GM12892 (cell line): Measurements from ENCODE around the gene CUL7.
"Not testable (repeated sequence)": the region's sequence is repeated elsewhere in the genome, so short reads cannot be mapped to it uniquely, and the experiment has no call there.

Source experiments
- DNase-seq: peaks from one replicate; pipeline ENCODE4 v3.0.0; 2011; ENCODE audit not compliant: insufficient read length
- FAIRE-seq: peaks from 2 replicates; lab custom pipeline; 2011; peaks lifted over from hg19 to GRCh38; lab: Jason Lieb, UNC
- POLR2A ChIP-seq: IDR thresholded peaks from 2 replicates; pipeline ENCODE4 v1.6.1; 2011; ENCODE audit warnings: low read depth, low read length, control low read depth
- POLR2AphosphoS5 ChIP-seq: IDR thresholded peaks from 2 replicates; pipeline ENCODE4 v1.6.1; 2011; ENCODE audit warnings: low read depth, low read length, control low read depth
- TAF1 ChIP-seq: IDR thresholded peaks from 2 replicates; pipeline ENCODE4 v1.6.1; 2011; ENCODE audit warnings: low read depth, mild to moderate bottlenecking, control low read depth, low read length, borderline replicate concordance

The CUL7 gene

GRCh38 chr6:43007126-43007525 is 46.5 kb downstream of the CUL7 start:
- FAIRE-seq (no peak), DNase-seq (no peak)
- TF ChIP-seq POLR2AphosphoS5, result no peak
- TF ChIP-seq POLR2A, result no peak
- TF ChIP-seq TAF1, result no peak

DNA sequence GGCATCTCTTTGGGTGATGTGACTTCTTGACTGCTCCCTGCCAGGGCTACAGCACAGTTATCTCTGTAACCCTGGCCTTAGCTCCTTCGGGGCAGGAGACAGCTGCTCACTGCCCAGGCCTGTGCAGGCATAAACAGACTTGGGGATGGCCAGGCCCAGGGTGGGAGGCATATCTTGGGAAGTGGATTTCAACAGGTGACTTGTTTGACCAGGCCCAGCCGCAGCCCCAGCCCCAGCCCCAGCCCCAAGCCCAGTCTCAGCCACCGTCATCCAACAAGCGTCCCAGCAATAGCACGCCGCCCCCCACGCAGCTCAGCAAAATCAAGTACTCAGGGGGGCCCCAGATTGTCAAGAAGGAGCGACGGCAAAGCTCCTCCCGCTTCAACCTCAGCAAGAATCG is 47.4 kb downstream of the CUL7 start:
- DNase-seq, result no peak
- no peak for TF ChIP-seq TAF1
- TF ChIP-seq POLR2A, result no peak
- no peak for TF ChIP-seq POLR2AphosphoS5
- no peak for FAIRE-seq

- FAIRE-seq, result no peak
- no peak for DNase-seq
- TF ChIP-seq TAF1, result no peak
- no peak for TF ChIP-seq POLR2AphosphoS5
- no peak for TF ChIP-seq POLR2A
Measured at GRCh38 chr6:43005844-43006243, 47.8 kb downstream of the CUL7 start.

DNA sequence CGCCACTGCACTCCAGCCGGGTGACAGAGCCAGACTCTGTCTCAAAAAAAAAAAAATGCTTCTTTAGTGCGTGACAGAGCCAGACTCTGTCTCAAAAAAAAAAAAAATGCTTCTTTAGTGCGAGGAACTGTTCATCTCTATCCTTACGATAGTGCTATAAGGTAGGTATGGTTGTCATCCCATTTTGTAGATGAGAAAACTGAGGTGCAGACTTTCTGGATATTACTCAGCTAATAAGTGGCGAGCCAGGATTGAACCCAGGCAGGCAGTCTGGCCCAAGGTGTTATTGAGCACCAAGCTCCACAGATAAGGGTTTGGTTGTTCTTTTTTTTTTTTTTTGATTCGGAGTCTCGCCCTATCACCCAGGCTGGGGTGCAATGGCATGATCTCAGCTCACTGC is 51.8 kb downstream of the CUL7 start:
- TF ChIP-seq TAF1, result no peak
- TF ChIP-seq POLR2AphosphoS5, result no peak
- no peak for TF ChIP-seq POLR2A
- no peak for FAIRE-seq
- DNase-seq, result no peak

- not testable (repeated sequence) for DNase-seq, FAIRE-seq
Measured at GRCh38 chr6:42998205-42998604, 55.4 kb downstream of the CUL7 start.

GRCh38 chr6:42996513-42996912 is 57.1 kb downstream of the CUL7 start:
- no peak for FAIRE-seq
- TF ChIP-seq POLR2AphosphoS5 (no peak), POLR2A (no peak), TAF1 (no peak)
- no peak for DNase-seq

GRCh38 chr6:42993445-42993844 is 60.2 kb downstream of the CUL7 start:
- no peak for DNase-seq
- no peak for FAIRE-seq
- no peak for TF ChIP-seq TAF1
- TF ChIP-seq POLR2A, result no peak
- no peak for TF ChIP-seq POLR2AphosphoS5

GRCh38 chr6:42989923-42990322 is 63.7 kb downstream of the CUL7 start:
- TF ChIP-seq POLR2AphosphoS5, result no peak
- no peak for TF ChIP-seq POLR2A
- no peak for TF ChIP-seq TAF1
- FAIRE-seq, result no peak
- DNase-seq, result no peak

DNA sequence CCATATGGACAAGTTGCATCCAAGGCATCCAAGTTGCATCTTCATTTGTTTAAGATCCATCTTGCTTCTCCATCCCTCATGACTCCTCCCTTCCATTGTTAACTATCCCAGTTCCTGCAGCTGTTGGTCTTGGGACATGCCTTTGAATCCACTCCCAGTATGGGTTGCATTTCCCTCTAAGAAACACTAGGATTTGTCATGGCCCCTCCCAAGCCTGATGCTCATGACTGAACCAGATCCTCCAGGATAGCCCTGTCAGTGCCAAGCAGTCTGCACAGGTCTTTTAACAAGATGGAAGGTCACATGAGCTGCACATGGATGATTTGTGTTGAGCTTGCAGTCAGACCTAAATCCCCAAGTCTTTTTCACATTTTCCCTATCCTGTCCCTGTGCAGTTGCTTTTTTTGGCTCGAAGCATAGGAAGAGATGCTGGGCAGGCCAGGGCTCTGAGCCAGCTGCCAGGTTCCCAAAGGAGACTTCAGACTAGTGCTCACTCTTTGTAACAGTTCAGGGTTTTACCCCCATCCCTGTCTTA is 65.1 kb downstream of the CUL7 start:
- TF ChIP-seq POLR2A, result no peak
- TF ChIP-seq TAF1, result no peak
- no peak for TF ChIP-seq POLR2AphosphoS5
- DNase-seq (no peak), FAIRE-seq (no peak)
